A673 (cell line): Measurements from ENCODE around the gene SSC5D. TPM values are rescaled to one million over a fixed set of nuclear protein-coding genes. Genes with fewer than 3 reads are reported as not detected.

Source experiments
- BruUV-seq: library from RNA; stranded (reverse); fragments of 400-500 nt; replicated peaks from 2 replicates; lab custom pipeline; 2021; lab: Mats Ljungman, UMichigan
- CTCF ChIA-PET: fragments of 300-600 bp; sonication (Branson Sonifier 250); formaldehyde crosslinking; loops from one replicate; lab custom pipeline; 2022; ENCODE audit warnings: antibody characterized with exemption; lab: Charles Lee
- POLR2A ChIA-PET: fragments of 300-600 bp; sonication (Branson Sonifier 250); formaldehyde crosslinking; loops from one replicate; lab custom pipeline; 2022; ENCODE audit warnings: antibody characterized with exemption; ENCODE audit not compliant: low non-redundant PET; lab: Charles Lee
- DNase-seq: peaks from one replicate; pipeline ENCODE4 v3.0.0-alpha.2; 2015; ENCODE audit warnings: low spot score
- H3K27ac ChIP-seq: fragments of 200-600 bp; sonication (generic); 2 replicates; pipeline ENCODE4 v1.5.1; 2016; ENCODE audit warnings: mixed run types, low read depth, mild to moderate bottlenecking, mixed read lengths, antibody characterized with exemption, low read length; ENCODE audit not compliant: poor library complexity, severe bottlenecking
- H3K27me3 ChIP-seq: fragments of 200-600 bp; sonication (generic); replicated peaks from 2 replicates; pipeline ENCODE4 v1.6.1; 2017; ENCODE audit warnings: mixed run types, low read depth, mild to moderate bottlenecking, mixed read lengths, antibody characterized with exemption, low read length; ENCODE audit not compliant: insufficient read depth, poor library complexity
- H3K36me3 ChIP-seq: fragments of 200-600 bp; sonication (generic); 2 replicates; pipeline ENCODE4 v1.6.1; 2016; ENCODE audit warnings: mixed run types, mild to moderate bottlenecking, mixed read lengths, antibody characterized with exemption, low read length; ENCODE audit not compliant: insufficient read depth, poor library complexity, severe bottlenecking
- H3K4me1 ChIP-seq: fragments of 200-600 bp; sonication (generic); 2 replicates; pipeline ENCODE4 v1.6.1; 2017; ENCODE audit warnings: mixed run types, mild to moderate bottlenecking, mixed read lengths, antibody characterized with exemption, low read length; ENCODE audit not compliant: insufficient read depth, poor library complexity, severe bottlenecking
- H3K4me3 ChIP-seq: fragments of 200-600 bp; sonication (generic); 2 replicates; pipeline ENCODE4 v1.5.1; 2016; ENCODE audit warnings: low read depth, mixed run types, mild to moderate bottlenecking, mixed read lengths, low read length; ENCODE audit not compliant: poor library complexity, severe bottlenecking
- H3K9me3 ChIP-seq: fragments of 200-600 bp; sonication (generic); 2 replicates; pipeline ENCODE4 v1.6.1; 2016; ENCODE audit warnings: mixed run types, low read depth, mild to moderate bottlenecking, mixed read lengths, antibody characterized with exemption, low read length; ENCODE audit not compliant: poor library complexity, severe bottlenecking
- CTCF ChIP-seq: fragments of 300-800, 200-600 bp; sonication (generic); conservative IDR thresholded peaks from 2 replicates; pipeline ENCODE4 v1.5.1; 2017; ENCODE audit warnings: low read depth, mild to moderate bottlenecking, antibody characterized with exemption, low read length, moderate library complexity, mixed read lengths
- EZH2 ChIP-seq: fragments of 200-600 bp; sonication (generic); IDR thresholded peaks from 2 replicates; pipeline ENCODE4 v1.6.1; 2017; ENCODE audit warnings: borderline replicate concordance, low read depth, mild to moderate bottlenecking, mixed read lengths, antibody characterized with exemption, low read length; ENCODE audit not compliant: poor library complexity, severe bottlenecking
- intact Hi-C: fragments of 100-400 bp; cut with micrococcal nuclease; formaldehyde crosslinking; loops from one replicate; pipeline ENCODE4 v1.10.0; 2022; ENCODE audit not compliant: unreplicated experiment
- total RNA-seq: library from RNA; stranded (reverse); gene quantifications from 2 replicates; pipeline ENCODE4 v1.2.3, GENCODE V29; 2021

The SSC5D gene
- total RNA-seq, 1 experiment from 2014 or later: 1.4 TPM

- Histone ChIP-seq H3K27me3 (no peaks in the 10 kb centered on the region), H3K36me3 (no peaks in the 10 kb centered on the region), H3K9me3 (no peaks in the 10 kb centered on the region), H3K27ac (no peak overlapping the region), H3K4me1 (no peaks in the 10 kb centered on the region), H3K4me3 (no peak overlapping the region)
- intact Hi-C loops: no loop called here
- no peak for DNase-seq
- no peak for TF ChIP-seq EZH2
- TF ChIP-seq CTCF: no peak
- CTCF ChIA-PET: no interaction called here
- no TSS peak for BruUV-seq
- POLR2A ChIA-PET: no interaction called here
Measured at GRCh38 chr19:55554302-55554701, 66.1 kb downstream of the SSC5D start.

GRCh38 chr19:55554741-55555152 lies 66.5 kb downstream of the SSC5D start:
- Histone ChIP-seq H3K9me3 (no peaks in the 10 kb centered on the region), H3K27ac (no peak overlapping the region), H3K27me3 (no peaks in the 10 kb centered on the region), H3K4me3 (no peak overlapping the region), H3K4me1 (no peaks in the 10 kb centered on the region), H3K36me3 (no peaks in the 10 kb centered on the region)
- BruUV-seq: no TSS peak
- no peak for TF ChIP-seq CTCF
- TF ChIP-seq EZH2: no peak
- intact Hi-C loops: no loop called here
- POLR2A ChIA-PET: no interaction called here
- DNase-seq: no peak
- CTCF ChIA-PET: no interaction called here

GRCh38 chr19:55559684-55560083 lies 71.4 kb downstream of the SSC5D start:
- BruUV-seq: no TSS peak

More at GRCh38 chr19:55559684-55560083, 71.4 kb downstream of the SSC5D start:
- intact Hi-C loops: no loop called here
- TF ChIP-seq EZH2: no peak
- no peak for TF ChIP-seq CTCF
- DNase-seq: no peak
- Histone ChIP-seq H3K4me1 (no peaks in the 10 kb centered on the region), H3K36me3 (no peaks in the 10 kb centered on the region), H3K27me3 (peaks cover 3% of the 10 kb centered on the region), H3K4me3 (no peak overlapping the region), H3K27ac (no peak overlapping the region), H3K9me3 (no peaks in the 10 kb centered on the region)
- POLR2A ChIA-PET: no interaction called here
- CTCF ChIA-PET: no interaction called here
